Esophagus squamous epithelium (tissue), 4 donors: Measurements from ENCODE around the gene SRRT.

Experiments used
- CTCF ChIP-seq, 6 experiments: fragments of 450-650 bp in 4 of 6; fragments of 200-600 bp in 2 of 6; sonication (generic) in 2 of 6; IDR thresholded peaks; one replicate each; pipeline ENCODE4 v1.5.1; 2016 to 2019; ENCODE audit warnings: antibody characterized with exemption in 6 of 6, mild to moderate bottlenecking in 4 of 6, moderate library complexity in 4 of 6
- POLR2A ChIP-seq, 4 donors: fragments of 450-650 bp; IDR thresholded peaks; one replicate each; pipeline ENCODE4 v1.6.1; 2017; ENCODE audit warnings: antibody characterized with exemption in 4 of 4, mild to moderate bottlenecking in 4 of 4, moderate library complexity in 3 of 4

GRCh38 chr7:100878685-100879084, 3.8 kb downstream of the SRRT start:
- TF ChIP-seq CTCF (IDR thresholded peaks at IDR 0.05) (no peak), POLR2A (IDR thresholded peaks at IDR 0.05) (no peak)
